K562 (cell line): ENCODE data around the gene FKBP11. TPM values are rescaled to one million over a fixed set of nuclear protein-coding genes. Genes with fewer than 3 reads are reported as not detected.
A peak's percentile ranks its signal among the peaks of the same experiment; 100 is the strongest.

Source experiments
- ATAC-seq: fragments of 200-7000 bp; cut with Tn5 transposase; 3 replicates; pipeline ENCODE4 v1.9.1; 2020; ENCODE audit warnings: moderate library complexity
- BruUV-seq: library from RNA; stranded (reverse); fragments of 400-500 nt; replicated peaks from 2 replicates; lab custom pipeline; 2021; lab: Mats Ljungman, UMichigan
- CTCF ChIA-PET: fragments of 300-600 bp; formaldehyde crosslinking; extraction: SDS; loops from one replicate; lab custom pipeline; 2021; ENCODE audit warnings: low intra/inter-chr PET ratio; lab: Yijun Ruan, JAX
- POLR2A ChIA-PET: fragments of 300-600, 350-650 bp; sonication (Branson Sonifier 250); formaldehyde crosslinking; extraction: SDS; loops from one replicate; lab custom pipeline; 2021; ENCODE audit warnings: antibody characterized with exemption, inconsistent platforms; lab: Yijun Ruan, JAX
- DNase-seq, 4 experiments: peaks; one replicate each; pipeline versions ENCODE4 v3.0.0 to v3.0.0-alpha.2; 2011 to 2018; ENCODE audit warnings: low spot score in 3 of 4, mixed read lengths in 3 of 4; ENCODE audit errors: extremely low read depth in 1 of 4
- FAIRE-seq: peaks from 2 replicates; lab custom pipeline; 2011; peaks lifted over from hg19 to GRCh38; lab: Jason Lieb, UNC
- H2AFZ ChIP-seq: 2 replicates; pipeline ENCODE4 v1.6.0; 2011; ENCODE audit warnings: low read depth, low read length, control low read depth, inconsistent platforms
- H3K27ac ChIP-seq: fragments of 200-600 bp; 3 replicates; pipeline ENCODE4 v1.8.0; 2011; ENCODE audit warnings: low read depth, mild to moderate bottlenecking, control low read depth, inconsistent platforms, low read length, moderate library complexity, mixed read lengths; ENCODE audit errors: extremely low read depth
- H3K27me3 ChIP-seq, 2 experiments: fragments of 300-600 bp in 1 of 2; 2 replicates in 1 of 2; 3 replicates in 1 of 2; pipeline versions ENCODE4 v1.6.0 to v1.8.0; 2011; ENCODE audit warnings: inconsistent platforms in 2 of 2, low read length in 2 of 2, mild to moderate bottlenecking in 1 of 2, mixed read lengths in 1 of 2, moderate library complexity in 1 of 2; ENCODE audit not compliant: control insufficient read depth in 2 of 2, insufficient read depth in 2 of 2
- H3K36me3 ChIP-seq: fragments of 300-600 bp; 3 replicates; pipeline ENCODE4 v1.8.0; 2011; ENCODE audit warnings: mild to moderate bottlenecking, low read length, inconsistent platforms; ENCODE audit not compliant: control insufficient read depth, insufficient read depth
- H3K4me1 ChIP-seq, 2 experiments: fragments of 200-600 bp in 1 of 2; replicated peaks in 1 of 2; 2 replicates in 1 of 2; 3 replicates in 1 of 2; pipeline versions ENCODE4 v1.5.1 to v1.8.0; 2011; ENCODE audit warnings: inconsistent platforms in 2 of 2, low read length in 2 of 2, mild to moderate bottlenecking in 1 of 2, mixed read lengths in 1 of 2, moderate library complexity in 1 of 2; ENCODE audit not compliant: control insufficient read depth in 2 of 2, insufficient read depth in 2 of 2
- H3K4me2 ChIP-seq: 2 replicates; pipeline ENCODE4 v1.6.1; 2011; ENCODE audit warnings: low read length, control low read depth, inconsistent platforms, mixed read lengths; ENCODE audit not compliant: insufficient read depth
- H3K4me3 ChIP-seq: fragments of 200-600 bp; sonication (generic), shearing (Covaris generic); 2 replicates; pipeline ENCODE4 v1.5.1; 2016; ENCODE audit warnings: control low read depth, inconsistent platforms
- H3K79me2 ChIP-seq: fragments of 200-600 bp; 3 replicates; pipeline ENCODE4 v1.8.0; 2011; ENCODE audit warnings: low read length, inconsistent platforms; ENCODE audit not compliant: control insufficient read depth, insufficient read depth
- H3K9ac ChIP-seq, 2 experiments: 2 replicates each; pipeline versions ENCODE4 v1.6.0 to v1.6.1; 2011; ENCODE audit warnings: low read depth in 2 of 2, low read length in 2 of 2, control low read depth in 1 of 2, inconsistent platforms in 1 of 2, mild to moderate bottlenecking in 1 of 2, mixed read lengths in 1 of 2; ENCODE audit not compliant: insufficient read depth in 1 of 2
- H3K9me1 ChIP-seq: one replicate; pipeline ENCODE4 v1.6.0; 2011; ENCODE audit warnings: inconsistent platforms, mild to moderate bottlenecking, low read length, moderate library complexity; ENCODE audit not compliant: control insufficient read depth, insufficient read depth
- H3K9me3 ChIP-seq: replicated peaks from 2 replicates; pipeline ENCODE4 v1.5.1; 2011; ENCODE audit warnings: low read depth, low read length, inconsistent platforms; ENCODE audit not compliant: control insufficient read depth, insufficient read depth
- H4K20me1 ChIP-seq: replicated peaks from 2 replicates; pipeline ENCODE4 v1.6.1; 2011; ENCODE audit warnings: low read length, inconsistent platforms, mixed read lengths; ENCODE audit not compliant: control insufficient read depth, insufficient read depth
- BRD9 ChIP-seq: fragments of 450-650 bp; IDR thresholded peaks from 2 replicates; pipeline ENCODE4 v1.6.1; 2018; ENCODE audit warnings: low read depth; ENCODE audit not compliant: partially characterized antibody
- CC2D1A ChIP-seq: fragments of 450-650 bp; IDR thresholded peaks from 2 replicates; pipeline ENCODE4 v1.6.1; 2017; ENCODE audit warnings: mild to moderate bottlenecking
- CXXC5 ChIP-seq: fragments of 250-450 bp; sonication (Bioruptor Pico); IDR thresholded peaks from 2 replicates; pipeline ENCODE4 v1.8.0; 2022; ENCODE audit warnings: inconsistent platforms, mild to moderate bottlenecking, moderate library complexity
- ELF2 ChIP-seq: fragments of 250-450 bp; sonication (Bioruptor Pico); IDR thresholded peaks from 2 replicates; pipeline ENCODE4 v1.5.0; 2021; ENCODE audit warnings: mild to moderate bottlenecking
- GABPA ChIP-seq: fragments of 200-800 bp; sonication (Bioruptor generic); conservative IDR thresholded peaks from 2 replicates; pipeline ENCODE4 v1.6.1; 2016; ENCODE audit warnings: low read depth, missing genetic modification characterization, missing compliant biosample characterization
- POLR2B ChIP-seq: fragments of 450-650 bp; IDR thresholded peaks from 2 replicates; pipeline ENCODE4 v1.6.1; 2018; ENCODE audit warnings: low read depth; ENCODE audit not compliant: partially characterized antibody
- RFX7 ChIP-seq: fragments of 250-450 bp; sonication (Bioruptor Pico); IDR thresholded peaks from 2 replicates; pipeline ENCODE4 v1.5.1; 2021; ENCODE audit warnings: mild to moderate bottlenecking
- TARDBP ChIP-seq: fragments of 450-650 bp; IDR thresholded peaks from 2 replicates; pipeline ENCODE4 v1.6.1; 2016
- ZFP30 ChIP-seq: fragments of 250-450 bp; sonication (Bioruptor Pico); IDR thresholded peaks from 2 replicates; pipeline ENCODE4 v1.8.0; 2022; ENCODE audit warnings: moderate library complexity, mild to moderate bottlenecking, inconsistent platforms, borderline replicate concordance
- ZNF253 ChIP-seq: fragments of 250-450 bp; sonication (Bioruptor Pico); conservative IDR thresholded peaks from 2 replicates; pipeline ENCODE4 v1.6.1; 2021; ENCODE audit warnings: mild to moderate bottlenecking
- ZNF444 ChIP-seq: fragments of 250-450 bp; sonication (Bioruptor Pico); IDR thresholded peaks from 2 replicates; pipeline ENCODE4 v1.4.0; 2020; ENCODE audit warnings: mild to moderate bottlenecking, moderate library complexity
- ZNF584 ChIP-seq: fragments of 200-800 bp; sonication (Bioruptor generic); IDR thresholded peaks from 2 replicates; pipeline ENCODE4 v1.6.1; 2016; ENCODE audit warnings: low read depth, mild to moderate bottlenecking, missing genetic modification characterization, missing compliant biosample characterization
- WGBS: fragments of 100-300 bp; shearing (Covaris generic); methylation state at CpG from one replicate; pipeline ENCODE4 v1.1.6; 2016; ENCODE audit warnings: low coverage, mixed read lengths; ENCODE audit not compliant: insufficient coverage; ENCODE audit errors: missing lambda C conversion rate; 5-methylcytosine and 5-hydroxymethylcytosine counted together
- in situ Hi-C: fragments of 300-500 bp; cut with MboI; formaldehyde crosslinking; loops from 4 replicates; pipeline ENCODE4 v1.15.0; 2018; ENCODE audit warnings: inconsistent platforms, mixed read lengths
- intact Hi-C: fragments of 100-400 bp; cut with micrococcal nuclease; formaldehyde crosslinking; loops from 2 replicates; pipeline ENCODE4 v1.14.2; 2022
- polyA plus RNA-seq, 8 experiments: library from polyadenylated mRNA; depleted of rRNA in 4 of 8; stranded (reverse) in 5 of 8; unstranded in 3 of 8; fragments of >200 nt; fragmentation: Nextera tagmentation in 2 of 8; fragmentation: Illumina TruSeq in 1 of 8; extraction: Ambion mirVana in 2 of 8; extraction: Trizol in 1 of 8; gene quantifications; 2 replicates each; pipeline versions ENCODE4 v1.2.1 to v1.2.3, GENCODE V29; 2011 to 2014; ENCODE audit warnings: inconsistent platforms in 1 of 8, missing spikeins in 1 of 8
- total RNA-seq, 7 experiments: library from RNA; depleted of rRNA in 6 of 7; stranded (reverse); fragments of >200 nt in 6 of 7; fragmentation: Illumina TruSeq in 2 of 7; extraction: Trizol in 2 of 7; gene quantifications; 2 replicates each; pipeline versions ENCODE4 v1.2.1 to v1.2.3, GENCODE V29; 2011 to 2021; ENCODE audit warnings: low replicate concordance in 1 of 7
- TF ChIP-seq, protein P1 (sequence below), 2 experiments: fragments of 150-350 bp in 1 of 2; IDR thresholded peaks; 2 replicates each; pipeline ENCODE4 v1.6.1; 2012 to 2016; ENCODE audit warnings: low read depth in 2 of 2, low read length in 2 of 2, mild to moderate bottlenecking in 1 of 2, moderate library complexity in 1 of 2
- TF ChIP-seq, protein P2 (sequence below): fragments of 250-450 bp; sonication (Bioruptor Pico); IDR thresholded peaks from 2 replicates; pipeline ENCODE4 v1.8.0; 2022; ENCODE audit warnings: moderate library complexity, mild to moderate bottlenecking, inconsistent platforms
- TF ChIP-seq, protein P3 (sequence below): sonication (generic); formaldehyde crosslinking; IDR thresholded peaks from 2 replicates; pipeline ENCODE4 v1.8.0; 2022; ENCODE audit warnings: missing genetic modification reagents, mild to moderate bottlenecking, borderline replicate concordance

FKBP11 gene
- total and polyA plus RNA-seq, 9 of the 15 experiments (the other 6 are each of a cell fraction or from before 2014, with no cell fraction given), result 1.6 to 8.2 (median 5.8) TPM

DNA sequence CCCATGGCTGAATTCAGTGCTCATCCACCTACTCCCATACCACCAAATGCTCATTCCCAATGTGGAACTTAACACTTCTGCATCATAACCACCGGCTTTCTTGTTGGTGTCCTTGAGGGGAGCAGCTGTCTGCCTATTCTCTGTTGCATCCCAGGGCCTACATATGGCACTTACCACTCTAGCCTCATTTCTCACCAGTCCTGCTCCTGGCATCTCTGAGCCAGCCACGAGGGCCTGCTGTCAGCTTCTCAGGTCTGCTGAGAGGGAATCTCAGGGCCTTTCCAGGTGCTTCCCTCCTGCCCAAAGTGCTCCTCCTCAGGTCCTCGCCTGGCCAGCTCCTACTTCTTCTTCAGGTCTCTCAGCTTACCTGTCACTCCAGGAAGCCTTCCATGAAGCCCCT is 35.6 kb downstream of the FKBP11 start:
- intact Hi-C loops (loop anchor here (1.0 to 5.0 kb wide), 3 partner anchors 36 to 137 kb away; no protein-coding TSS in a partner anchor), in situ Hi-C loops (no loop called here)
- no TSS peak for BruUV-seq
- 0 out of 4 replicates have a peak overlapping the region, but pooled peaks of 1 of the 2 experiments have one; percentile 33 for H3K9ac ChIP-seq
- no peaks in the 10 kb centered on the region for H3K79me2 ChIP-seq
- H3K9me3 ChIP-seq, result no peaks in the 10 kb centered on the region
- no peaks in the 10 kb centered on the region for H4K20me1 ChIP-seq
- peaks cover 5 to 6% of the 10 kb centered on the region in 2 experiments; a peak in 4 of 5 replicates for H3K4me1 ChIP-seq
- WGBS, result 25% methylated on average over 3 of the region's 3 CpGs
- H3K4me2 ChIP-seq, result no peak overlapping the region
- POLR2A ChIA-PET, result interaction anchor here (0.6 to 5.0 kb wide), 6 partner anchors 23 to 442 kb away, joined by 3 to 23 read pairs (median 4); partner anchors contain the start of genes DDX23 and RND1
- no peak overlapping the region for H3K4me3 ChIP-seq
- H3K9me1 ChIP-seq, result no peaks in the 10 kb centered on the region
- DNase-seq (no peak), ATAC-seq (no peak), FAIRE-seq (no peak)
- CTCF ChIA-PET, result interaction anchor here (3.0 kb wide), 1 partner anchor 37 kb away, joined by 47 read pairs; the partner anchor contains the start of gene DDX23
- no peaks in the 10 kb centered on the region for H3K36me3 ChIP-seq
- H2AFZ ChIP-seq, result no peak overlapping the region
- no peak overlapping the region for H3K27ac ChIP-seq
- peaks cover 5 to 7% of the 10 kb centered on the region in 2 experiments; a peak in 2 of 5 replicates for H3K27me3 ChIP-seq
- TF ChIP-seq ZNF253, result no peak
- TF ChIP-seq POLR2B, result no peak
- TF ChIP-seq BRD9, result no peak
- TF ChIP-seq TARDBP, result no peak
- TF ChIP-seq, protein P1, sequence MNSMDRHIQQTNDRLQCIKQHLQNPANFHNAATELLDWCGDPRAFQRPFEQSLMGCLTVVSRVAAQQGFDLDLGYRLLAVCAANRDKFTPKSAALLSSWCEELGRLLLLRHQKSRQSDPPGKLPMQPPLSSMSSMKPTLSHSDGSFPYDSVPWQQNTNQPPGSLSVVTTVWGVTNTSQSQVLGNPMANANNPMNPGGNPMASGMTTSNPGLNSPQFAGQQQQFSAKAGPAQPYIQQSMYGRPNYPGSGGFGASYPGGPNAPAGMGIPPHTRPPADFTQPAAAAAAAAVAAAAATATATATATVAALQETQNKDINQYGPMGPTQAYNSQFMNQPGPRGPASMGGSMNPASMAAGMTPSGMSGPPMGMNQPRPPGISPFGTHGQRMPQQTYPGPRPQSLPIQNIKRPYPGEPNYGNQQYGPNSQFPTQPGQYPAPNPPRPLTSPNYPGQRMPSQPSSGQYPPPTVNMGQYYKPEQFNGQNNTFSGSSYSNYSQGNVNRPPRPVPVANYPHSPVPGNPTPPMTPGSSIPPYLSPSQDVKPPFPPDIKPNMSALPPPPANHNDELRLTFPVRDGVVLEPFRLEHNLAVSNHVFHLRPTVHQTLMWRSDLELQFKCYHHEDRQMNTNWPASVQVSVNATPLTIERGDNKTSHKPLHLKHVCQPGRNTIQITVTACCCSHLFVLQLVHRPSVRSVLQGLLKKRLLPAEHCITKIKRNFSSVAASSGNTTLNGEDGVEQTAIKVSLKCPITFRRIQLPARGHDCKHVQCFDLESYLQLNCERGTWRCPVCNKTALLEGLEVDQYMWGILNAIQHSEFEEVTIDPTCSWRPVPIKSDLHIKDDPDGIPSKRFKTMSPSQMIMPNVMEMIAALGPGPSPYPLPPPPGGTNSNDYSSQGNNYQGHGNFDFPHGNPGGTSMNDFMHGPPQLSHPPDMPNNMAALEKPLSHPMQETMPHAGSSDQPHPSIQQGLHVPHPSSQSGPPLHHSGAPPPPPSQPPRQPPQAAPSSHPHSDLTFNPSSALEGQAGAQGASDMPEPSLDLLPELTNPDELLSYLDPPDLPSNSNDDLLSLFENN (IDR thresholded peaks at IDR 0.05; ENCODE audit: low read depth in 2 of 2, low read length in 2 of 2), result no peak
- no peak for TF ChIP-seq RFX7 (CRISPR knock-in tag)
- TF ChIP-seq ZFP30 (CRISPR knock-in tag), result no peak
- TF ChIP-seq, protein P2, sequence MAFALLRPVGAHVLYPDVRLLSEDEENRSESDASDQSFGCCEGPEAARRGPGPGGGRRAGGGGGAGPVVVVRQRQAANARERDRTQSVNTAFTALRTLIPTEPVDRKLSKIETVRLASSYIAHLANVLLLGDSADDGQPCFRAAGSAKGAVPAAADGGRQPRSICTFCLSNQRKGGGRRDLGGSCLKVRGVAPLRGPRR (CRISPR knock-in tag), result no peak
- TF ChIP-seq ZNF584, result no peak
- TF ChIP-seq ELF2, result no peak
- TF ChIP-seq, protein P3, sequence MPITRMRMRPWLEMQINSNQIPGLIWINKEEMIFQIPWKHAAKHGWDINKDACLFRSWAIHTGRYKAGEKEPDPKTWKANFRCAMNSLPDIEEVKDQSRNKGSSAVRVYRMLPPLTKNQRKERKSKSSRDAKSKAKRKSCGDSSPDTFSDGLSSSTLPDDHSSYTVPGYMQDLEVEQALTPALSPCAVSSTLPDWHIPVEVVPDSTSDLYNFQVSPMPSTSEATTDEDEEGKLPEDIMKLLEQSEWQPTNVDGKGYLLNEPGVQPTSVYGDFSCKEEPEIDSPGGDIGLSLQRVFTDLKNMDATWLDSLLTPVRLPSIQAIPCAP (CRISPR knock-in tag), result no peak
- TF ChIP-seq CC2D1A, result no peak
- no peak for TF ChIP-seq GABPA (tag)
- TF ChIP-seq ZNF444 (CRISPR knock-in tag), result no peak
- TF ChIP-seq CXXC5 (CRISPR knock-in tag), result no peak
